ENCODE results near the gene TMEM170B. TPM values are rescaled to one million over a fixed set of nuclear protein-coding genes. Genes with fewer than 3 reads are reported as not detected.
A peak's percentile ranks its signal among the peaks of the same experiment; 100 is the strongest.

The TMEM170B gene
- total RNA-seq, 1 donor from 2014 or later: 19.7 TPM

DNA sequence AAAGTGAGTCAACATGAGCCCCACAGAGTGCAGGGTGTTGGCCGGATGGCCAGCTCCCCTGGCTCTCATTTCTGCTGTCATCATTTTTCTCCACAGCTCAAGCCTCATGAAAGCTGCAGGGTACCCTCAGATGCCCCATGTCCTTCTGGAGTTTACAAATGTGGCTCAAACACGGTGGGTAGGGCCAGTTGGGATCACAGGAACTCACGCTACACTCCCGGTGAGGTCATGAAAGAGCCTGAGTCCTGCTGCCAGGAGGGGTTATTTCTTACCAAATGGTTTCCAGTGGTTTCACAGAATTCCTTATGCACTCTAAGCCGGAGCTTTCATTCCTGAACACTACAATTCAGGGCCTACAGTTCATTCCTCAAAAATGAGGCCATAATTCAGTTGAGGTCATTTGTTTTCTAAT, 78.7 kb downstream of the TMEM170B start:
- H3K4me1 ChIP-seq: no peaks in the 10 kb centered on the region
- H3K79me2 ChIP-seq (ENCODE audit: low read depth): no peaks in the 10 kb centered on the region
- H3F3A ChIP-seq (ENCODE audit: low read depth): peaks cover 10% of the 10 kb centered on the region
- H3K9ac ChIP-seq: no peak overlapping the region
- H3K27ac ChIP-seq: no peak overlapping the region
- peak overlapping the region; percentile 73 for H2AFZ ChIP-seq (replicated peaks)
- Mint-ChIP-seq H3K4me1 (peaks cover 20% of the 10 kb centered on the region), H3K4me3 (no peak overlapping the region), H3K9me3 (no peaks in the 10 kb centered on the region), H3K27ac (no peak overlapping the region), H3K36me3 (no peaks in the 10 kb centered on the region), H3K27me3 (ENCODE audit: insufficient read depth, low read depth) (peaks cover 4% of the 10 kb centered on the region)
- H4K20me1 ChIP-seq (ENCODE audit: low read depth): no peaks in the 10 kb centered on the region
- no peaks in the 10 kb centered on the region for H3K36me3 ChIP-seq
- TF ChIP-seq, protein P1, sequence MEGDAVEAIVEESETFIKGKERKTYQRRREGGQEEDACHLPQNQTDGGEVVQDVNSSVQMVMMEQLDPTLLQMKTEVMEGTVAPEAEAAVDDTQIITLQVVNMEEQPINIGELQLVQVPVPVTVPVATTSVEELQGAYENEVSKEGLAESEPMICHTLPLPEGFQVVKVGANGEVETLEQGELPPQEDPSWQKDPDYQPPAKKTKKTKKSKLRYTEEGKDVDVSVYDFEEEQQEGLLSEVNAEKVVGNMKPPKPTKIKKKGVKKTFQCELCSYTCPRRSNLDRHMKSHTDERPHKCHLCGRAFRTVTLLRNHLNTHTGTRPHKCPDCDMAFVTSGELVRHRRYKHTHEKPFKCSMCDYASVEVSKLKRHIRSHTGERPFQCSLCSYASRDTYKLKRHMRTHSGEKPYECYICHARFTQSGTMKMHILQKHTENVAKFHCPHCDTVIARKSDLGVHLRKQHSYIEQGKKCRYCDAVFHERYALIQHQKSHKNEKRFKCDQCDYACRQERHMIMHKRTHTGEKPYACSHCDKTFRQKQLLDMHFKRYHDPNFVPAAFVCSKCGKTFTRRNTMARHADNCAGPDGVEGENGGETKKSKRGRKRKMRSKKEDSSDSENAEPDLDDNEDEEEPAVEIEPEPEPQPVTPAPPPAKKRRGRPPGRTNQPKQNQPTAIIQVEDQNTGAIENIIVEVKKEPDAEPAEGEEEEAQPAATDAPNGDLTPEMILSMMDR (IDR thresholded peaks at IDR 0.05): no peak
- TF ChIP-seq EZH2phosphoT487 (IDR thresholded peaks at IDR 0.05): no peak
- no peak for TF ChIP-seq EZH2 (IDR thresholded peaks at IDR 0.05)
- H3K4me2 ChIP-seq: no peak overlapping the region
- H3K9me3 ChIP-seq (ENCODE audit: low read depth): no peaks in the 10 kb centered on the region
- no peak overlapping the region for H3K4me3 ChIP-seq
- DNase-seq (ENCODE audit: low spot score): no peak
- H3K27me3 ChIP-seq: no peaks in the 10 kb centered on the region

DNA sequence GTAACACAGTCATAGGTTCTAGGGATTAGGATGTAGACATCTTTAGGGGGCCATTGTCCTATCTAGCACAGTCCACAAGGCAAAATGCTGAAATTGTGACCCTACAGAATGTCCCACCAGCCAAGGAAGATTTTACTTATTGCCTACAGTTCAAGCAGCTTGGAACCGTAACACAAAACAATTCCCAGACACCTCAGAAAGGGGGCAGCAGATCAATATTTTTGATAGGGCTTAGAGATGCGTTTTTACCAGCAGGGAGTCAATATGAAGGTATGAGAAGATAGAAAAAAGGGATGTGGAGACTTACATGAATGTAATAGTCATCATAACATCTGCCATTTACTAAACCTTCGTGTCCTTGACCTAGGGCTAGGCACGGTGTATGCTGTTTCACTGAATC, 81.0 kb downstream of the TMEM170B start:
- Histone ChIP-seq H2AFZ (replicated peaks) (no peak overlapping the region), H3K9me3 (ENCODE audit: low read depth) (no peaks in the 10 kb centered on the region), H4K20me1 (ENCODE audit: low read depth) (no peaks in the 10 kb centered on the region), H3K9ac (no peak overlapping the region), H3K36me3 (no peaks in the 10 kb centered on the region), H3K4me2 (no peak overlapping the region), H3K27me3 (no peaks in the 10 kb centered on the region), H3K4me1 (peaks cover 14% of the 10 kb centered on the region), H3K27ac (no peak overlapping the region), H3F3A (ENCODE audit: low read depth) (peaks cover 10% of the 10 kb centered on the region), H3K4me3 (no peak overlapping the region), H3K79me2 (ENCODE audit: low read depth) (no peaks in the 10 kb centered on the region)
- Mint-ChIP-seq H3K4me1 (peaks cover 29% of the 10 kb centered on the region), H3K27ac (no peak overlapping the region), H3K9me3 (no peaks in the 10 kb centered on the region), H3K36me3 (no peaks in the 10 kb centered on the region), H3K27me3 (ENCODE audit: insufficient read depth, low read depth) (peaks cover 8% of the 10 kb centered on the region), H3K4me3 (no peak overlapping the region)
- no peak for DNase-seq (ENCODE audit: low spot score)
- TF ChIP-seq EZH2phosphoT487 (IDR thresholded peaks at IDR 0.05): no peak
- TF ChIP-seq, protein P1 (IDR thresholded peaks at IDR 0.05): peak; percentile 57

DNA sequence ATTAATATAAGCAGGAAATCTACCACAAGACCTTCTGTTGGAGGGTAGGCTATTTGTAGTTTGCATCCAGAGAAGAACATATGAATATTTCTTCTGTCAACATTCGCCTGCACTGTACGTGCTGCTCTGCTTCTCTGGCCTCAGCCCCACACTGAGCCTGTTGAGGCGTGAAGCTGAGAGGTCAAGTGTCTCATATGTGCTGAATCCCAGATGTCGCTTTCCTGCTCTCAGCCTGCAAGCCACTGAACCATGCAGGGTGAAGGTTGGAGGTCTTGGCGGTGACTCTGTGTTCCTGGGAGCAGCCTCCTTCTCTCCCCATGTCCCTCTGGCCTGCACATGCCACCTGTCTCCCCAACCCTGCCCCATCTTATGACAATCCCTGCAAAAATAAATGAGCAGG, 83.6 kb downstream of the TMEM170B start:
- DNase-seq (ENCODE audit: low spot score): no peak
- H3K4me1 ChIP-seq: peaks cover 14% of the 10 kb centered on the region
- H3F3A ChIP-seq (ENCODE audit: low read depth): peaks cover 10% of the 10 kb centered on the region
- no peak overlapping the region for H3K4me2 ChIP-seq
- H3K27me3 ChIP-seq: no peaks in the 10 kb centered on the region
- H2AFZ ChIP-seq (replicated peaks): no peak overlapping the region
- H3K27ac Mint-ChIP-seq: peak overlapping the region; percentile 51
- H4K20me1 ChIP-seq (ENCODE audit: low read depth): no peaks in the 10 kb centered on the region
- no peaks in the 10 kb centered on the region for H3K36me3 Mint-ChIP-seq
- H3K9ac ChIP-seq: no peak overlapping the region
- H3K36me3 ChIP-seq: no peaks in the 10 kb centered on the region
- peaks cover 29% of the 10 kb centered on the region for H3K4me1 Mint-ChIP-seq
- no peak overlapping the region for H3K27ac ChIP-seq
- no peak overlapping the region for H3K4me3 ChIP-seq
- peaks cover 8% of the 10 kb centered on the region for H3K27me3 Mint-ChIP-seq (ENCODE audit: insufficient read depth, low read depth)
- TF ChIP-seq, protein P1 (IDR thresholded peaks at IDR 0.05): no peak
- no peaks in the 10 kb centered on the region for H3K79me2 ChIP-seq (ENCODE audit: low read depth)
- H3K4me3 Mint-ChIP-seq: no peak overlapping the region
- H3K9me3 Mint-ChIP-seq: peaks cover 7% of the 10 kb centered on the region
- H3K9me3 ChIP-seq (ENCODE audit: low read depth): no peaks in the 10 kb centered on the region

Data from neural progenitor cell (in vitro differentiated cells).